Naive thymus-derived CD4-positive, alpha-beta T cell (primary cell): ENCODE results near the gene WDR7. TPM values are rescaled to one million over a fixed set of nuclear protein-coding genes. Genes with fewer than 3 reads are reported as not detected.

Source experiments
- ATAC-seq: fragments of 150-1000 bp; cut with Tn5 transposase; 2 replicates; pipeline ENCODE4 v1.10.0; 2021; ENCODE audit warnings: mild to moderate bottlenecking, moderate library complexity
- CTCF ChIA-PET: fragments of 350-600 bp; sonication (Branson Sonifier 250); formaldehyde crosslinking; loops from one replicate; lab custom pipeline; 2021; ENCODE audit warnings: antibody characterized with exemption; lab: Charles Lee
- POLR2A ChIA-PET: fragments of 350-600 bp; sonication (Branson Sonifier 250); formaldehyde crosslinking; loops from one replicate; lab custom pipeline; 2021; ENCODE audit warnings: antibody characterized with exemption, inconsistent platforms; lab: Charles Lee
- DNase-seq, 9 donors: peaks; one replicate each; pipeline versions ENCODE4 v3.0.0 to v3.0.0-alpha.2; 2020 to 2022; ENCODE audit warnings: mixed read lengths in 1 of 9
- H3K27ac ChIP-seq: one replicate; pipeline ENCODE4 v1.7.0; 2013; ENCODE audit warnings: mild to moderate bottlenecking, low read depth, low read length, moderate library complexity
- H3K27me3 ChIP-seq, 2 donors: one replicate each; pipeline ENCODE4 v1.7.0; 2013; ENCODE audit warnings: low read length in 2 of 2, mild to moderate bottlenecking in 2 of 2, moderate library complexity in 2 of 2; ENCODE audit not compliant: control insufficient read depth in 2 of 2, insufficient read depth in 2 of 2
- H3K36me3 ChIP-seq, 3 experiments: 1 replicate in 2 of 3; 2 replicates in 1 of 3; pipeline ENCODE4 v1.7.0; 2013; ENCODE audit warnings: low read length in 3 of 3, mild to moderate bottlenecking in 3 of 3, moderate library complexity in 1 of 3; ENCODE audit not compliant: insufficient read depth in 3 of 3, control insufficient read depth in 2 of 3
- H3K4me1 ChIP-seq, 2 donors: one replicate each; pipeline ENCODE4 v1.7.0; 2013; ENCODE audit warnings: low read length in 2 of 2, mild to moderate bottlenecking in 2 of 2, moderate library complexity in 1 of 2; ENCODE audit not compliant: control insufficient read depth in 2 of 2, insufficient read depth in 2 of 2
- H3K4me3 ChIP-seq: 2 replicates; pipeline ENCODE4 v1.7.0; 2013; ENCODE audit warnings: mild to moderate bottlenecking, low read length
- H3K9me3 ChIP-seq, 3 experiments: 1 replicate in 2 of 3; 2 replicates in 1 of 3; pipeline ENCODE4 v1.7.0; 2013; ENCODE audit warnings: low read length in 3 of 3; ENCODE audit not compliant: control insufficient read depth in 2 of 3
- H3K27ac Mint-ChIP-seq, 9 donors: one replicate each; pipeline ENCODE4 v1.8.0; 2020 to 2022; ENCODE audit warnings: mixed read lengths in 9 of 9, mild to moderate bottlenecking in 8 of 9, moderate library complexity in 5 of 9, inconsistent platforms in 2 of 9
- H3K27me3 Mint-ChIP-seq, 5 donors: one replicate each; pipeline ENCODE4 v1.8.0; 2021 to 2022; ENCODE audit warnings: mixed read lengths in 5 of 5, mild to moderate bottlenecking in 1 of 5
- H3K36me3 Mint-ChIP-seq, 5 donors: one replicate each; pipeline ENCODE4 v1.8.0; 2020 to 2022; ENCODE audit warnings: mixed read lengths in 5 of 5, mild to moderate bottlenecking in 3 of 5, inconsistent platforms in 1 of 5
- H3K4me1 Mint-ChIP-seq, 7 donors: one replicate each; pipeline ENCODE4 v1.8.0; 2020 to 2022; ENCODE audit warnings: mixed read lengths in 7 of 7, mild to moderate bottlenecking in 3 of 7, inconsistent platforms in 1 of 7
- H3K4me3 Mint-ChIP-seq, 10 donors: one replicate each; pipeline ENCODE4 v1.8.0; 2020 to 2022; ENCODE audit warnings: mild to moderate bottlenecking in 10 of 10, mixed read lengths in 10 of 10, moderate library complexity in 6 of 10, inconsistent platforms in 2 of 10
- H3K9me3 Mint-ChIP-seq, 11 donors: one replicate each; pipeline ENCODE4 v1.8.0; 2020 to 2022; ENCODE audit warnings: mixed read lengths in 11 of 11, mild to moderate bottlenecking in 4 of 11, inconsistent platforms in 1 of 11, moderate library complexity in 1 of 11
- intact Hi-C, 2 donors: fragments of 100-400 bp; cut with micrococcal nuclease; formaldehyde crosslinking; loops; one replicate each; pipeline ENCODE4 v1.15.1; 2023
- polyA plus RNA-seq, 2 donors: library from polyadenylated mRNA; unstranded; fragments of 300-500 nt; fragmentation: Illumina TruSeq; gene quantifications; one replicate each; pipeline ENCODE4 v1.2.3, GENCODE V29; 2021
- total RNA-seq, 6 experiments: library from RNA in 5 of 6; stranded (reverse) in 5 of 6; gene quantifications; 1 replicate in 5 of 6; 2 replicates in 1 of 6; pipeline ENCODE4 v1.2.3 and lab custom pipeline; 2021 to 2026

Gene WDR7
- total and polyA plus RNA-seq, 7 experiments from 2014 or later, result 28.3 to 59.8 (median 50.1) TPM

DNA sequence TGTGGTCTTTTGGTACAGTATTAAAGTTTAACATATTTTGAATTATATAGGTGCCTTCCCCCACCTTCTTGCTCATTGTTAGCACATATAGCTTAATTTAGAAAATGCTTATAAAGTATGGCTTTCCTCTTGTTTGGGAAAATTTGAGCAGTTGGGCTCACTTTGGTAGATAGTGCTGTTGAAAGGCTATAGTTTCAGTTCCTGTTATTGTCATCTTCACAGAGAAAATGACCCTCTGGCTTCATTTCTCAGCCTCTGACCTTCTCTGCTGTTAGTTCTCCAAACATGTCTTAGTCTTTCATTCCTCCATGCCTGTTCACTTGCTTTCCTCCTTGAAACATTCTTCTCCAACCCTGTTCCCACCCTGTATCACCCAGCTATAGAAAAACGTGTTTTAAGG lies 200.6 kb downstream of the WDR7 start:
- H3K4me3 ChIP-seq, result no peak overlapping the region
- no peak overlapping the region for H3K27ac Mint-ChIP-seq
- peaks cover 0 to 29% (median 3%) of the 10 kb centered on the region in 7 donors for H3K4me1 Mint-ChIP-seq
- ATAC-seq, result no peak
- POLR2A ChIA-PET, result no interaction called here
- H3K36me3 ChIP-seq, result no peaks in the 10 kb centered on the region
- CTCF ChIA-PET, result no interaction called here
- no peaks in the 10 kb centered on the region for H3K4me1 ChIP-seq
- H3K4me3 Mint-ChIP-seq, result no peak overlapping the region
- H3K36me3 Mint-ChIP-seq, result peaks cover 17 to 49% (median 32%) of the 10 kb centered on the region in 5 donors
- no peak overlapping the region for H3K27ac ChIP-seq
- peaks cover 1 to 15% (median 6%) of the 10 kb centered on the region in 11 donors for H3K9me3 Mint-ChIP-seq
- intact Hi-C loops, result no loop called here
- no peak for DNase-seq
- H3K27me3 Mint-ChIP-seq, result no peaks in the 10 kb centered on the region
- no peaks in the 10 kb centered on the region for H3K27me3 ChIP-seq
- peaks cover 0 to 3% (median 0%) of the 10 kb centered on the region in 3 experiments for H3K9me3 ChIP-seq

DNA sequence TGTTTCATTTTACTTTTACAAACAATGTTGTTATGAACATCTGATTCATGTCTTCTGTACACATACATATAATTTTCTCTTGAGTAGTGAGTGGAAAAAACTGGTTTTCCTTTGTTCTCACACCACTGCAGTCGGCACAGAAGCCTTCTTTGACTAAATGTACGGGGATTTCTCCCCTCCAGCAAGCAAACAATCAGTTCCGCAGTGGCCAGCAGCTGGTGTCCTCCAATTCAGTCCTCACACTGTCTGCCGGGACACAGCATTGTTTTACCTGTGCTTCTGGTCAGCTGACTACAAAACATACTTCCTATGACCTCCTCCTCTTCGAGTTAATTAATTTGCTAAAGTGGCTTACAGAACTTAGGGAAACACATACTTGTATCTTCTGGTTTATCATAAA lies 202.8 kb downstream of the WDR7 start:
- H3K27me3 ChIP-seq, result no peaks in the 10 kb centered on the region
- no peak overlapping the region for H3K4me3 ChIP-seq
- POLR2A ChIA-PET, result no interaction called here
- no peaks in the 10 kb centered on the region for H3K27me3 Mint-ChIP-seq
- H3K36me3 ChIP-seq, result no peaks in the 10 kb centered on the region
- no peak for ATAC-seq
- no peaks in the 10 kb centered on the region for H3K4me1 ChIP-seq
- CTCF ChIA-PET, result no interaction called here
- H3K4me3 Mint-ChIP-seq, result no peak overlapping the region
- H3K9me3 ChIP-seq, result no peaks in the 10 kb centered on the region
- intact Hi-C loops, result no loop called here
- H3K36me3 Mint-ChIP-seq, result peaks cover 9 to 32% (median 18%) of the 10 kb centered on the region in 5 donors
- H3K9me3 Mint-ChIP-seq, result peaks cover 0 to 3% (median under 1%) of the 10 kb centered on the region in 11 donors
- H3K27ac Mint-ChIP-seq, result no peak overlapping the region
- H3K4me1 Mint-ChIP-seq, result peaks cover 0 to 25% (median 3%) of the 10 kb centered on the region in 7 donors
- DNase-seq, result no peak
- no peak overlapping the region for H3K27ac ChIP-seq

DNA sequence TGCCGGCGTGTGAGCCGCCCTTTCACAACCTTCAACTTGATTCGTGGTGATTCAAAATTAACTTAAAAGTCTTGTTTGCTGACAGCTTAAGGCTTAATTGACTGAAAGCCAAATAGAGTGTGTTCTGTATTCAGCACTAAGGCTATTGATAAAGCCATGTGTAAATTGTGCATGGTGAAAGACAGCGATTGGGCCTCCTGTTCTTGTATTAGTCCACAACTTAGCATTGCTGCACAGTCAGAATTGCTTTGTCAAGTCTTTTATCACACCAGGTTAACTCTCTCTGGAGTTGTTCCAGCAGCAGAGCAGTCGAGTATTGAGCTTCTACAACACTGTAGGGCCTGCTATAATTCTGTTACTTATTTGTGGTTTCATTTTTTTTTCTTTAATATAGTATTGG lies 210.1 kb downstream of the WDR7 start:
- Histone ChIP-seq H3K9me3 (no peaks in the 10 kb centered on the region), H3K27ac (no peak overlapping the region), H3K27me3 (no peaks in the 10 kb centered on the region), H3K36me3 (no peaks in the 10 kb centered on the region), H3K4me3 (no peak overlapping the region), H3K4me1 (no peaks in the 10 kb centered on the region)
- no peaks in the 10 kb centered on the region for H3K36me3 Mint-ChIP-seq
- intact Hi-C loops, result no loop called here
- CTCF ChIA-PET, result no interaction called here
- no peaks in the 10 kb centered on the region for H3K27me3 Mint-ChIP-seq
- DNase-seq (no peak), ATAC-seq (no peak)
- no peak overlapping the region for H3K4me3 Mint-ChIP-seq
- H3K4me1 Mint-ChIP-seq, result peaks cover 0 to 4% (median 0%) of the 10 kb centered on the region in 7 donors
- no peak overlapping the region for H3K27ac Mint-ChIP-seq
- POLR2A ChIA-PET, result no interaction called here
- no peaks in the 10 kb centered on the region for H3K9me3 Mint-ChIP-seq

DNA sequence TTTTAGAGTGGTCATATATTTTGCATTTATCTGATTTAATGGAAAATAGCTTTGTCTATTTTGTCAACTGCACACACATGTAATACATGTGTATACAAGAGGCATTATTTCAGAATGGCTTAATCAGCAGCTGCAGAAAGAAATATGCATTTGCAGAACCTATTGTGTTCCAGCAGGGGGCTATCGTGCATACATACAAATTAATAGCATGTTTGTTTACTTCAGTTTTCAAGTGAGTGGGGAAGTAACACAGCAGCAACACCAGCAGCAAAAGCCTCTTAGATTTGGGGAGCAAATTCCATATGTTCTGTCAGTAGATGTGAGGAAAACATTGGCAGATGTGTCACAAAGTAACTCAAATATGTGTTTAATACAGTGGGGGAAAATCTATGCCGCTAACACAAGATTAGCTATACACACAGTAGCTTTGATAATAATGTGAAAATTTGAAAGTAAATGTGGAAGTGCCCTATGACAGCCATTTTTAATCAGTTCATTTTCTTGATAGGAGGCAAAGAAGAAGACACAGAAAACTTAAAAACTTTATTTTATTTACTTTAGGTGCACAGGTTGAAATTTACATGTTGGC lies 218.1 kb downstream of the WDR7 start:
- Histone ChIP-seq H3K27me3 (no peaks in the 10 kb centered on the region), H3K9me3 (no peaks in the 10 kb centered on the region), H3K36me3 (no peaks in the 10 kb centered on the region), H3K4me1 (peaks cover 0 to 14% of the 10 kb centered on the region in 2 donors), H3K27ac (no peak overlapping the region), H3K4me3 (no peak overlapping the region)
- Mint-ChIP-seq H3K4me1 (peaks cover 7 to 28% (median 19%) of the 10 kb centered on the region in 7 donors), H3K27ac (no peak overlapping the region), H3K27me3 (no peaks in the 10 kb centered on the region), H3K4me3 (no peak overlapping the region), H3K9me3 (no peaks in the 10 kb centered on the region), H3K36me3 (no peaks in the 10 kb centered on the region)
- DNase-seq (peak in 5 of 9 donors; percentile 10 to 27 (median 19)), ATAC-seq (peak; percentile 75)
- ChIA-PET CTCF (interaction anchor here (0.6 to 1.3 kb wide), 4 partner anchors 11 to 378 kb away, joined by 3 read pairs; no protein-coding TSS in a partner anchor), POLR2A (interaction anchor here (0.6 kb wide), 2 partner anchors 79 to 445 kb away, joined by 3 to 5 read pairs; no protein-coding TSS in a partner anchor)
- intact Hi-C loops, result loop anchor here in 1 of 2 donors (1.0 to 5.0 kb wide), 3 partner anchors 218 to 693 kb away; no protein-coding TSS in a partner anchor

DNA sequence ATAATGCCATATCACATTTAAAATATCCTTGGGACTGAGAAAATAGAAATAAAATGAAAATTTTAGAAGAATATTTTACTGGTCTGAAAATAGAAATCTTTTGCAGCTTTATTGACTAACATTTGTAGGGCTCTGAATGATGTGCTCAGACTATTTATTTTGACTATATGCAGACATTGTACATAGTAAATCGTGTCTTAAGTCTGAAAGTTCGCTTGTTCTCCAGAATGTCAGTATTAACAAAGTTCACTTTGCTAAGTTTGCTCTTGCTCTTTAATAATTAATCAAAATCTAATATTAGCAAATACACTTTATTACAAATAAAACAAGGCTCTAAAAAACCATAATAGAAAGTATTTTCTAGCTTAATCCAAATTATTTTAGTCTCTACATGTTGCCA lies 219.8 kb downstream of the WDR7 start:
- no peaks in the 10 kb centered on the region for H3K9me3 ChIP-seq
- Mint-ChIP-seq H3K9me3 (no peaks in the 10 kb centered on the region), H3K27ac (no peak overlapping the region), H3K4me1 (peaks cover 7 to 35% (median 26%) of the 10 kb centered on the region in 7 donors), H3K4me3 (no peak overlapping the region), H3K36me3 (peaks cover 0 to 11% (median 3%) of the 10 kb centered on the region in 5 donors), H3K27me3 (no peaks in the 10 kb centered on the region)
- H3K4me3 ChIP-seq, result no peak overlapping the region
- POLR2A ChIA-PET, result no interaction called here
- H3K27ac ChIP-seq, result no peak overlapping the region
- DNase-seq (no peak), ATAC-seq (no peak)
- H3K4me1 ChIP-seq, result peaks cover 0 to 14% of the 10 kb centered on the region in 2 donors
- no peaks in the 10 kb centered on the region for H3K27me3 ChIP-seq
- no peaks in the 10 kb centered on the region for H3K36me3 ChIP-seq
- CTCF ChIA-PET, result no interaction called here
- intact Hi-C loops, result no loop called here

DNA sequence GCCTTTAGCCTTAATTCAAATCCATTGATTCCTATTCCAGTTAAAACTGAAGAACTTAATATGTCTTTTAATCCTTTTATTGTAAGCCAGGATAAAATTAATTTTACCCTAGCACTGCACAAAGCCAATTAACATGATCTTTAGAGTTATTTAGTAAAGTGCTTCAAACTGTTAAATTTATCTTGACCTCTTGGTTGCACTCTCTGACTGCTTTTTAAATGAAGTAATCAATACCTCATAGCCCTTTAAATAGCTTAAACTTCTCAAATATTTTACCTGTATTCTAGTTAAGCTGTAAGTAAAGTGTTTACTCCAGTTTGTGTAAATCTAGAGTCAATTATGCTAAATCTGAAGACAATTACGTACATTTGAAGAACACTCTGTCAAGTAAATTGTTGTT lies 221.0 kb downstream of the WDR7 start:
- H3K36me3 ChIP-seq, result no peaks in the 10 kb centered on the region
- no peak overlapping the region for H3K27ac Mint-ChIP-seq
- H3K4me1 Mint-ChIP-seq, result peaks cover 7 to 35% (median 26%) of the 10 kb centered on the region in 7 donors
- DNase-seq (no peak), ATAC-seq (no peak)
- no peak overlapping the region for H3K27ac ChIP-seq
- H3K27me3 ChIP-seq, result no peaks in the 10 kb centered on the region
- ChIA-PET POLR2A (no interaction called here), CTCF (no interaction called here)
- no peaks in the 10 kb centered on the region for H3K27me3 Mint-ChIP-seq
- H3K4me1 ChIP-seq, result peaks cover 0 to 14% of the 10 kb centered on the region in 2 donors
- intact Hi-C loops, result no loop called here
- H3K4me3 Mint-ChIP-seq, result no peak overlapping the region
- H3K36me3 Mint-ChIP-seq, result peaks cover 0 to 11% (median 4%) of the 10 kb centered on the region in 5 donors
- H3K9me3 Mint-ChIP-seq, result no peaks in the 10 kb centered on the region
- no peak overlapping the region for H3K4me3 ChIP-seq
- no peaks in the 10 kb centered on the region for H3K9me3 ChIP-seq
